LNCAP (cell line): Measurements from ENCODE around the gene KIF1A.

Experiments
- TF ChIP-seq, protein P1 (sequence below): fragments of 450-650 bp; IDR thresholded peaks from 2 replicates; pipeline ENCODE4 v1.5.1; 2017; ENCODE audit warnings: mild to moderate bottlenecking

KIF1A gene

DNA sequence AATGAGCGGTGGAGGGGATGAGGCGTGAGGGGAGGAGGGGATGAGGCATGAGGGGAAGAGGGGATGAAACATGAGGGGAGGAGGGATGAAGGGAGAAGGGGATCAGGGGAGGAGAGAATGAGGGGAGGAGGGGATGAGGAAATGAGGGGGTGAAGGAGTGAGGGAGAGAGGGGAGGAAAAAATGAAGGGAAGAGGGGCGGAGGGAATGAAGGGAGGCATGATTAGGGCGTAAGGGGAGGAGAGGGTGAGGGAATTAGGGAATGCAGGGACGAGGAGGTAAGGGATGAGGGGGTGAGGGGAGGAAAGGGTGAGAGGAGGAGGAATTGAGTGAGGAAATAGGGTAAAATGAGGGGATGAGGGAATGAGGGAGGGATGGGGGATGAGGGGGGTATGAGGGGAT is 87.8 kb downstream of the KIF1A start:
- TF ChIP-seq, protein P1, sequence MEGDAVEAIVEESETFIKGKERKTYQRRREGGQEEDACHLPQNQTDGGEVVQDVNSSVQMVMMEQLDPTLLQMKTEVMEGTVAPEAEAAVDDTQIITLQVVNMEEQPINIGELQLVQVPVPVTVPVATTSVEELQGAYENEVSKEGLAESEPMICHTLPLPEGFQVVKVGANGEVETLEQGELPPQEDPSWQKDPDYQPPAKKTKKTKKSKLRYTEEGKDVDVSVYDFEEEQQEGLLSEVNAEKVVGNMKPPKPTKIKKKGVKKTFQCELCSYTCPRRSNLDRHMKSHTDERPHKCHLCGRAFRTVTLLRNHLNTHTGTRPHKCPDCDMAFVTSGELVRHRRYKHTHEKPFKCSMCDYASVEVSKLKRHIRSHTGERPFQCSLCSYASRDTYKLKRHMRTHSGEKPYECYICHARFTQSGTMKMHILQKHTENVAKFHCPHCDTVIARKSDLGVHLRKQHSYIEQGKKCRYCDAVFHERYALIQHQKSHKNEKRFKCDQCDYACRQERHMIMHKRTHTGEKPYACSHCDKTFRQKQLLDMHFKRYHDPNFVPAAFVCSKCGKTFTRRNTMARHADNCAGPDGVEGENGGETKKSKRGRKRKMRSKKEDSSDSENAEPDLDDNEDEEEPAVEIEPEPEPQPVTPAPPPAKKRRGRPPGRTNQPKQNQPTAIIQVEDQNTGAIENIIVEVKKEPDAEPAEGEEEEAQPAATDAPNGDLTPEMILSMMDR, result no peak

- TF ChIP-seq, protein P1, result no peak
Measured at GRCh38 chr2:240731178-240731545, 88.9 kb downstream of the KIF1A start.

GRCh38 chr2:240730501-240731177 is 89.4 kb downstream of the KIF1A start:
- TF ChIP-seq, protein P1, result no peak

DNA sequence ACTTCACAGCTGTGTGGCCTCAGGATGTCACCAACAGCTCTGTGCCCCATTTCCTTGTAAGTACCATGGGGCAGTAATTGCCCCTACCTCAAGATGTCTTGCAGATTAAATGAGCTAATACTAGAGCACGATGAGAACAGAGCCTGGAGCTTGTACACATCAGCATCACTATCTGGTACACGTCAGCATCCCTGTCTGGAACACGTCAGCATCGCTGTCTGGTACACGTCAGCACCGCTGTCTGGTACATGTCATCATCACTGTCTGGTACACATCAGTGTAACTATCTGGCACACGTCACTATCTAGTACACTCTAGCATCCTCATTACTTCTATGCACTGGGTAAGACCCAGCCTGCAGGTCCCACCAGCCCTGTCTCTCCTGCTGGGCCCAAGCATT is 91.2 kb downstream of the KIF1A start:
- TF ChIP-seq, protein P1, result no peak

- TF ChIP-seq, protein P1, result no peak
Measured at GRCh38 chr2:240728361-240728760, 91.7 kb downstream of the KIF1A start.

DNA sequence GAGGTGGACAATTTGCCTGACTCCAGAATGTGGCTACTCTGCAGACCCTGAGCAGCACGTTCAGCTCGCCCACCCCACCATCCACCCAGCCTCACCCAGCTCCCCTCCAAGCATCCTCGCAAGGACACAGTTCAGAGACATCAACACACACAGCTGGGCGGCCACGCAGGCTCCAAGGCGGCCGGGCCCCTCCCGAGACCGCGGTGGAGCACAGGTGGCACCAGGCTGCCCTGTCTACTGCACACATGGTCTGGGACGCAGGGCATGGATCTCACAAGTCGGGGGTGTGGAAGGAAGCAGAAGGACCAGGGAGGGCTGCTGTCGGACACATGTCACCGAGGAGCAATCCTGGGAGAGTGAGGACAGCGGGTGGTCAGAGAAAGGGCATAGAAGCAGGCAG is 92.1 kb downstream of the KIF1A start:
- TF ChIP-seq, protein P1, result no peak

- TF ChIP-seq, protein P1, result no peak
Measured at GRCh38 chr2:240727439-240727838, 92.6 kb downstream of the KIF1A start.

- TF ChIP-seq, protein P1, result no peak
Measured at GRCh38 chr2:240726876-240727275, 93.1 kb downstream of the KIF1A start.
